Testis (tissue), 3 donors: Measurements from ENCODE around the gene GARRE1. TPM values are rescaled to one million over a fixed set of nuclear protein-coding genes. Genes with fewer than 3 reads are reported as not detected.

Experiments used
- DNase-seq: peaks from one replicate; pipeline ENCODE4 v3.0.0-alpha.2; 2019
- H3K27ac ChIP-seq, 2 donors: fragments of 200-600 bp; sonication (generic); one replicate each; pipeline ENCODE4 v1.5.1; 2019
- H3K27me3 ChIP-seq: fragments of 200-600 bp; sonication (generic); one replicate; pipeline ENCODE4 v1.5.1; 2019
- H3K36me3 ChIP-seq: fragments of 200-600 bp; sonication (generic); one replicate; pipeline ENCODE4 v1.5.1; 2017; ENCODE audit warnings: low read depth; ENCODE audit errors: missing control alignments
- H3K4me1 ChIP-seq: fragments of 200-600 bp; sonication (generic); one replicate; pipeline ENCODE4 v1.5.1; 2019
- H3K4me3 ChIP-seq, 2 donors: fragments of 200-600 bp; sonication (generic); one replicate each; pipeline ENCODE4 v1.5.1; 2017 to 2019
- H3K9me3 ChIP-seq: fragments of 200-600 bp; sonication (generic); one replicate; pipeline ENCODE4 v1.5.1; 2017
- CTCF ChIP-seq, 3 experiments: fragments of 450-650 bp in 2 of 3; fragments of 200-600 bp in 1 of 3; sonication (generic) in 1 of 3; IDR thresholded peaks; one replicate each; pipeline ENCODE4 v1.5.1; 2016 to 2019; ENCODE audit warnings: antibody characterized with exemption in 3 of 3, mild to moderate bottlenecking in 2 of 3, moderate library complexity in 1 of 3
- POLR2A ChIP-seq: fragments of 450-650 bp; IDR thresholded peaks from one replicate; pipeline ENCODE4 v1.6.1; 2017; ENCODE audit warnings: antibody characterized with exemption, mild to moderate bottlenecking, moderate library complexity
- WGBS, 2 donors: methylation state at CpG; one replicate each; pipeline ENCODE4 v1.1.5; 2018; 5-methylcytosine and 5-hydroxymethylcytosine counted together
- intact Hi-C: fragments of 100-400 bp; cut with DNase I; formaldehyde crosslinking; loops from one replicate; pipeline ENCODE4 v1.15.1; 2023; ENCODE audit warnings: low total_unique reads
- polyA plus RNA-seq: library from polyadenylated mRNA; stranded (reverse); fragments of 350-450 nt; fragmentation: Illumina TruSeq; extraction: RNeasy Lipid Tissue Mini Kit (QIAGEN cat#74804); gene quantifications from one replicate; pipeline ENCODE4 v1.2.3, GENCODE V29; 2014; ENCODE audit warnings: low read depth, low replicate concordance; ENCODE audit not compliant: insufficient read depth
- total RNA-seq, 2 donors: library from RNA; depleted of rRNA; stranded (reverse); fragments of >200 nt; gene quantifications; one replicate each; pipeline ENCODE4 v1.2.3, GENCODE V29; 2016

GARRE1 gene
- total and polyA plus RNA-seq, 3 donors from 2014 or later, result 21.1 to 38.4 (median 33.7) TPM

GRCh38 chr19:34300962-34301361 is 46.6 kb downstream of the GARRE1 start:
- H3K27ac ChIP-seq, result no peak overlapping the region

More at GRCh38 chr19:34300962-34301361, 46.6 kb downstream of the GARRE1 start:
- TF ChIP-seq POLR2A (no peak), CTCF (IDR thresholded peaks at IDR 0.05) (no peak)
- WGBS, 2 donors, result 96% methylated on average over 3 of the region's 3 CpGs
- H3K4me3 ChIP-seq, result no peak overlapping the region
- no peaks in the 10 kb centered on the region for H3K27me3 ChIP-seq
- DNase-seq, result no peak
- H3K36me3 ChIP-seq, result no peaks in the 10 kb centered on the region
- no peaks in the 10 kb centered on the region for H3K4me1 ChIP-seq
- intact Hi-C loops, result no loop called here
- no peaks in the 10 kb centered on the region for H3K9me3 ChIP-seq

Other genes starting within 250 kb of the GARRE1 start
- 100 to 1,000 TPM; 174 to 192 TPM for gene LSM14A, start 82.0 kb upstream of the GARRE1 start, total RNA-seq
- 122 TPM for gene LSM14A, start 82.0 kb upstream of the GARRE1 start, polyA plus RNA-seq
- 100 to 1,000 TPM; 109 to 198 TPM for gene GPI, start 110.6 kb downstream of the GARRE1 start, total RNA-seq
- gene GPI, start 110.6 kb downstream of the GARRE1 start, polyA plus RNA-seq, result 198 TPM
- 10 to 100 TPM; 33.8 to 35.1 TPM for gene PDCD2L, start 149.8 kb downstream of the GARRE1 start, total RNA-seq
- 29.0 TPM for gene PDCD2L, start 149.8 kb downstream of the GARRE1 start, polyA plus RNA-seq
- 100 to 1,000 TPM; 181 to 184 TPM for gene UBA2, start 173.8 kb downstream of the GARRE1 start, total RNA-seq
- gene UBA2, start 173.8 kb downstream of the GARRE1 start, polyA plus RNA-seq, result 213 TPM
- gene WTIP, start 227.2 kb downstream of the GARRE1 start, total RNA-seq, result 10 to 100 TPM; 25.6 to 41.3 TPM
- 22.8 TPM for gene WTIP, start 227.2 kb downstream of the GARRE1 start, polyA plus RNA-seq